GM12874 (cell line): ENCODE results near the gene ZFYVE16.

Source experiments
- CTCF ChIP-seq: IDR thresholded peaks from 2 replicates; pipeline ENCODE4 v1.5.1; 2011; ENCODE audit warnings: low read depth, mild to moderate bottlenecking, control low read depth, low read length, moderate library complexity; ENCODE audit not compliant: insufficient read depth

The ZFYVE16 gene

GRCh38 chr5:80507663-80508062 is 99.8 kb downstream of the ZFYVE16 start:
- no peak for TF ChIP-seq CTCF

GRCh38 chr5:80508844-80509243 is 101.0 kb downstream of the ZFYVE16 start:
- no peak for TF ChIP-seq CTCF

- no peak for TF ChIP-seq CTCF
Measured at GRCh38 chr5:80509362-80509761, 101.5 kb downstream of the ZFYVE16 start.

GRCh38 chr5:80516826-80517225 is 109.0 kb downstream of the ZFYVE16 start:
- TF ChIP-seq CTCF, result no peak
